ENCODE measurements around the gene EHBP1L1.

Gene EHBP1L1

DNA sequence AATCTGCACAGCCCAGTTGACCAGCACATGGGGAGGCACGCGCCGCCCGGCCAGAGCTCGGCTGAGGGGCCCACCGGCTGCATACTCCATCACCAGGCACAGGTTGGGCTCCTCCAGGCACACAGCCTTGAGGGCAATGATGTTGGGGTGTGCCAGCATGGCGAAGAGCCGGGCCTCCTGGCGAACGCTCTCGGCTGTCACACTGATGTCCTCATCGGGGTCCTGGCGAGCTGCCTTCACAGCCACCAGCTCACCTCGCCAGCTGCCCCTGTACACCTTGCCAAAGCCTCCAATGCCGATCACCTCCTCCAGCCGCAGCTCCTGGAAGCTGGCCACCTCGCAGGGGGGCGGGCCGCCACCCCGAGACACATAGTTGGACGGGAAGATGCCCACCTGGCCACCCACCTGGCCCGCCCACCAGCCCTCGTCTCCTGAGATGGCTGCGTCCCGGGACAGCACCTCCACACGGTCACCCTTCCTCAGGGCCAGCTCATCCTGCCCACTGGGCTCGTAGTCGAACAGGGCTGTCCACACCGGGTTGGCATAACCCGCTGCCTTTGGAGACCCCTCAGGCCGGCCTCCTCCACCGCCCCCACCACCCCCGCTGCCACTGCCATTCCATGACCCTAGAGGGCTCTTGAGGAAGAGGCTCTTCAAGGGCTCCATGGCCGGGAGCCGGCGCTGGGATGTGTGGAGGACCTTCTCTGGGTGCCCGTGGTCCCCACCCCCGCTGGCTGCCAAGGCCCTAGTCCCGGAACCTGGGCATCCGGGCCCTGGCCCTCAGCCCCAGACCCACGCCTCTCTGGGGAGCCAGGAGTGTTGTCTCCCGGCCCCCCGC is 37.5 kb downstream of the EHBP1L1 start:
- DNase-seq (ENCODE audit: extremely low read depth in 1 of 2, low read depth in 1 of 2): no peak

DNA sequence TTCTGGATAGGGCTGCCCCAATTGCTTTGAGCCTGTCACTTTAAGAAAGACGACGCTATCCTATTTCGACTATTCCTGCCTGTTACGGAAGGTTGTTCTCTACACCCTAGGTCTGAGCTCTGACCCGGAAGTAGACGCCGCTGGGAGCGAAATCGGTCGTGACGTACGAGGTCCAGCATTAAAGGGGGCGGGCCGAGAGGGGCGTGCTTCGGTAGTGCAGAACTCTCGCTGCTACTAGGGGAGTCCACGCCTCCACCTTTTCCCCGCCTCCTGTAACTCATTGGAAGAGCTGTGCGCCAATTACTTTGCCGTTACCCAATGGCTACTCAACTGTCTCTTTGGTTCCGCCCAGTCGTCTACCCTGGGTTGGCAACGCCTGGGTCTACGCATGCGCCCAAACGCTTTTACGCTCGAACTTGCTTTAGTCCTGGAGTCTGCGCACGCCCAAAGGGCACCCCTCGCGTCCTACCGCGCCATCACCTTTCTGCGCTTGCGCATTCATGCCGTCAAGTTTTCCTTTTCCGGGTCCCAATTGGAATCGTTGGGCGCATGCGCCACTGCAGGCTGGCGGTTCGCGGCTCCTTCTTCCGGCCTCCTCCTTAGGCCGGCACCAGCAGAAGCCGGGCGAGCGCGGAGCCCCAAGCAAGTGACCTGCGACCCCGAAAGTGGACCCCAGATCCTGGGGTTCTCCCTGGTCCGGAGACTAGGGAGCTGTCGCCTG is 39.5 kb downstream of the EHBP1L1 start, which contains the start of gene PCNX3:
TSS of gene PCNX3 (plus strand) at position 548 of the 721 bp plus-strand sequence. CDS start 536 bp downstream, outside the sequence.
- peak; percentile 100 for DNase-seq (ENCODE audit: extremely low read depth in 1 of 2, low read depth in 1 of 2)

DNA sequence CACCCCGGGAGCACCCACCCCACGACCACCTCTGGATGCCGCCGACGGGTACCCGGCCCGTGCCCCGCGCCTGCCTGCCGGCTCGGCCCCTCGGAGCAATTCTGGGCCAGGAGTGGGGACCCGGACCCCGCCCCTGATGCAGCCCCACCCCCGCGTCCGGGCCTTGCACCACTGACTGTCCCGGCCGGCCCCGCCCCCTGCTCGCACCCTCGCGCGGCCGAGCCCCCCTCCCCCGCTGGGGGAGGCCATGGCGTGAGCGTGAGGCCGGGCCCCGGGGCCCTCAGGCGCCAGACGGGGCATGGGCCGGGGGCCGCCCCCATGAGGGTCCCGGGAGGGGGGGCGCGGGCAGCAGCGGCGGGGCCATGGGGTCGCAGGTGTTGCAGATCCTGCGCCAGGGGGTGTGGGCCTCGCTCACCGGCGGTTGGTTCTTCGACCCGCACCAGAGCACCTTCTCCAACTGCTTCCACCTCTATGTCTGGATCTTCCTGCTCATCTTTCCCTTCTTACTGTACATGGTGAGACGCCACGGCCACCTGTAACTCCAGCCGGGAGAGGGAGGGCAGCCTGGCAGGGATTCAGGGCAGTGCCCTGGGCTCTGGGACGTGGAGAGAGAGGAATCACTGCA is 40.2 kb downstream of the EHBP1L1 start:
- DNase-seq (ENCODE audit: extremely low read depth in 1 of 2, low read depth in 1 of 2): peak; percentile 43

DNA sequence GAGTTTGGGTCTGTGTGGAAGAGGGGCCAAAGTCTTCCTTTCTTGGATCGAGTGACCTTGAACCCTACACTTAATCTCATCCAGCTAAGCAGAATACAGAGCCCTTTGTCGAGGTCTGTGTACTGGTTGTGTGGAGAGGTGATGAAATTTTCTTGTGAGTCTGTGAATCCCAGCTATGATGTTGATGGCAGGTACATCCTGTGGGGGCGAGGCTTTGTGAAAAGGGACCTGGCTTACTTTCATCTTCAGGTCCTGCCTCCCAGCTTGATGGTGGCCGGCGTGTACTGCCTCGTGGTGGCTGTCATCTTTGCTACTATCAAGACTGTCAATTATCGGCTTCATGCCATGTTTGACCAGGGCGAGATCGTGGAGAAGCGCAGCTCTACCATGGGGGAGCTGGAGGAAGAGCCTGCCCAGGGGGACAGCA is 40.7 kb downstream of the EHBP1L1 start:
- no peak for DNase-seq (ENCODE audit: extremely low read depth in 1 of 2, low read depth in 1 of 2)

DNA sequence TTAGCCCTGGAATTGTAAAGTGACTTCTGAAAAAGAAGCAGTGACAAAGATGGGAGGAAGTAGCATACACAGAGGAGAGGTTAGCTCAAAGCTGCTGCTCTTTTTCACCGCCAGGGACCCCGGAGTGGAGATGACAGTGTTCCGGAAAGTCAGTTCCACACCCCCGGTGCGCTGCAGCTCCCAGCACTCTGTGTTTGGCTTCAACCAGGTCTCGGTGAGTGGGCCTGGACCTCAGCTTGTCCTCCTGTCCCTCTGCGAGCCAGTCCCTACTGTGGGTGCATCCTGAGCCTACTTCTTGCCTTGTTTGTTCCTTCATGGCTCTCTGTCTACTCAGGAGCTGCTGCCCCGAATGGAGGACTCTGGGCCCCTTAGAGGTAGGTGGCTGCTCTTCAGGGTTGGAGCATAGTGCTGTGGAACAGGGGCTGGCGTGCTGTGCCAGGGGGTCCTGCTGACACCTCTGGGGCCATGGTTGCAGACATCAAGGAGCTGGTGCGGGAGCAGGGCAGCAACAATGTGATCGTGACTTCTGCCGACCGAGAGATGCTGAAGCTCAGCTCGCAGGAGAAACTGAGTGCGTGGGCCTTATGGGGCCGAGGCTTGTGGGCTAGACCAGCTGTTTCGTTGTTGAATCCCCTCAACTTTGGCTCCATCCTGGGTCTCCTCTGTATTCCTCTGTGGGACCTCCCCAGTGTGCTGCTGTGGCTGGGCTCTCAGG is 41.4 kb downstream of the EHBP1L1 start:
- no peak for DNase-seq (ENCODE audit: extremely low read depth in 1 of 2, low read depth in 1 of 2)

DNA sequence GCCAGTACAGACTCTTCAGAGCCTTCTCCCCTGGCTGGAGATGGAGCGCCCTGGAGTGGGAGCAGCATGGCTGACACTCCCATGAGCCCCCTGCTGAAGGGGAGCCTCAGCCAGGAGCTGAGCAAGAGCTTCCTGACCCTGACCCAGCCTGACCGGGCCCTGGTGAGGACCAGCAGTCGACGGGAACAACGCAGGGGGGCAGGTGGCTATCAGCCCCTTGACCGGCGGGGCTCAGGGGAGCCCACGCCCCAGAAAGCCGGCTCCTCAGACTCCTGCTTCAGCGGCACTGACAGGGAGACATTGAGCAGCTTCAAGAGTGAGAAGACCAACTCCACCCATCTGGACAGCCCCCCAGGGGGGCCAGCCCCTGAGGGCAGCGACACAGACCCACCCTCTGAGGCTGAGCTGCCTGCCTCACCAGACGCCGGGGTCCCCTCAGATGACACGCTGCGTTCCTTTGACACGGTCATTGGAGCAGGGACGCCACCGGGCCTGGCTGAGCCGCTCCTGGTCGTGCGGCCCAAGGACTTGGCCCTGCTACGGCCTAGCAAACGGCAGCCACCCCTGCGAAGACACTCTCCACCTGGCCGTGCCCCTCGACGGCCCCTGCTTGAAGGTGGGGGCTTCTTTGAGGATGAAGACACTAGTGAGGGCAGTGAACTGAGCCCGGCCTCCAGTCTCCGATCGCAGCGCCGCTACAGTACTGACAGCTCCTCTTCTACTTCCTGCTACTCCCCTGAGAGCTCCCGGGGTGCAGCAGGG is 42.3 kb downstream of the EHBP1L1 start:
- DNase-seq (ENCODE audit: extremely low read depth in 1 of 2, low read depth in 1 of 2): no peak

DNA sequence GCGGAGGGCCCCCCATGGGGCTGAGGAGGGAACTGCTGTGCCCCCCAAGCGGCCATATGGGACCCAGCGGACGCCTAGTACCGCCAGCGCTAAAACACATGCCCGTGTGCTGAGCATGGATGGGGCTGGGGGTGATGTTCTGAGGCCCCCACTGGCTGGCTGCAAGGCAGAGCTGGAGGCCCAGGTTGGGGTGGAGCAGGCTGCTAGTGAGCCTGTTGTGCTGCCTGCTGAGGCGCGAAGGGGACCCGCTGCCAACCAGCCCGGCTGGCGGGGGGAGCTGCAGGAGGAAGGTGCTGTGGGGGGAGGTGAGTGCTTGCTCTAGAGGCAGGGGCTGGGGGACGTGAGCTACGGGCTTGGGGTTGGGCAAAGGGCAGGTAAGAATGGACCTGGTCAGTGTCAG is 42.9 kb downstream of the EHBP1L1 start:
- DNase-seq (ENCODE audit: extremely low read depth in 1 of 2, low read depth in 1 of 2): no peak

DNA sequence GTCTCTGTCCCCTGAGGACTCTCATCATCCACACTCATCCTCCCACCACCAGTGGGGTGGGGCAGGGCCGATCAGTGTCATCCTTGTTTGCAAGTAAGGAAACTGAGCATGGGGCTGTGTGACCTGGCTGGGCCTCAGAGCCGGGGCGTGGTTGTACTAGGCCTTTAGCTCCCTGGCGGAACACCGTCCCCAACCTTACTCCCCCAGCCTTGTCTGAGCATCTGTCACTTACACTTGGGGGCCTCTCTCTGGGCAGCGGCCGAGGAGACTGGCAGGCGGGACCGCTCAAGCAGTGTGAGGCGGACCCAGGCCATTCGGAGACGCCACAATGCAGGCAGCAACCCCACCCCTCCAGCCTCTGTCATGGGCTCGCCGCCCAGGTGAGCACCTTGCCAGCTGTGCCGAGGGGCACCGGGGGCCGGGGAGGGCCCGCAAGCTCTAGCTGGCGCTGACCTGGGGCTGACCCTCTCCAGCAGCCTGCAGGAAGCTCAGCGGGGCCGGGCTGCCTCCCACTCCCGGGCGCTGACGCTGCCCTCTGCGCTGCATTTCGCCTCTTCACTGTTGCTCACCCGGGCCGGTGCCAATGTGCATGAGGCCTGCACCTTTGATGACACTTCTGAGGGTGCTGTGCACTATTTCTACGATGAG is 43.6 kb downstream of the EHBP1L1 start:
- no peak for DNase-seq (ENCODE audit: extremely low read depth in 1 of 2, low read depth in 1 of 2)

DNA sequence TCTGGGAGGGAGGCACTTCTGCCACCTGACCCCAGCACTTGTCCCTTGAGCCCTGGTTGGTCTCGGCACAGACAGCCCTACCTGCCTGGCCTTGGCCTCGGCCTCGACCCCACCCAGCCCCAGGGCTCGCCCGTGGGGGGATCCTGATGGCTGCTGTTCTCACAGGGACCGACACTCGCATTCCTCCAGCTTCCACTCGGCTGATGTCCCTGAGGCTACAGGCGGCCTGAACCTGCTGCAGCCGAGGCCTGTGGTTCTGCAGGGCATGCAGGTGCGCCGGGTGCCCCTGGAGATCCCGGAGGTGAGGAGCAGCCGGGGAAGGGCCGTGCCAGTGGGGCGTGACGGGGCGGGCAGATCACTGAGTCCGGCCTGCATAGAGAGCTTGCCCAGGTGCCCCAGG is 44.8 kb downstream of the EHBP1L1 start:
- DNase-seq (ENCODE audit: extremely low read depth in 1 of 2, low read depth in 1 of 2): no peak

DNA sequence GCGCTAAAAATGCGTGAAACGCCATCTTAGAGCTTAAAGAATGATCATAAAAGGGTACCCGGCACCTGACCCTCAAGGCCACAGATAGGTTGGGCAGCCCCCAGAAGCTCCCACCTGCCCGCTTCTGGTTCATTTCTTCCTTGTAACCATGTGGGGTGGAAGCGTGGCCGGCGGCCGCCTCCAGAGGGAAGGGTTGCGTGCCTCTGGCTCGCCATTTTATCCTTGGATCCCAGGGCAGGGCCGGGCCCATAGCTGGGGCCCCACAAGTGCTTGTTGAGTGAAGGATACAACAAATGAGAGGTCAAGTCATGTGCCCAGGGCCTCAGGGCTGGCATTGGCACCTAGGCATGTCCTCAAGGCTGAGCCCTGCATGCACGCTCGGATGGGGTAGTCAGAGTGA is 45.6 kb downstream of the EHBP1L1 start:
- DNase-seq (ENCODE audit: extremely low read depth in 1 of 2, low read depth in 1 of 2): no peak

DNA sequence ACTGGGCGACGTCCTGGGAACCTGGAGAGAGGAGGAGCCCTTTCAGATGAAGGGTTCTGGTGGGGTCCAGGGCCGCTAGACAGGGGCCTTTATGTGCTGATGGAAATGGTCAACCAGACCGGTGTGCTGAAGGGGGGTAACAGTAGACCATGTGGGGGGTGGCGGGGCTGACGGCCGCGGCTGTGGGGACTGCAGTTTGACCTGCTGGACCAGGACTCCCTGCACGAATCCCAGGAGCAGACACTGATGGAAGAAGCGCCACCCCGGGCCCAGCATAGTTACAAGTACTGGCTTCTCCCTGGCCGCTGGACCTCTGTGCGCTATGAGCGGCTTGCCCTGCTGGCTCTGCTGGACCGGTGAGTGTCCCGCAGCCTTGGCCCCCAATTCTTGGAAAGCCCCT is 46.2 kb downstream of the EHBP1L1 start:
- no peak for DNase-seq (ENCODE audit: extremely low read depth in 1 of 2, low read depth in 1 of 2)

DNA sequence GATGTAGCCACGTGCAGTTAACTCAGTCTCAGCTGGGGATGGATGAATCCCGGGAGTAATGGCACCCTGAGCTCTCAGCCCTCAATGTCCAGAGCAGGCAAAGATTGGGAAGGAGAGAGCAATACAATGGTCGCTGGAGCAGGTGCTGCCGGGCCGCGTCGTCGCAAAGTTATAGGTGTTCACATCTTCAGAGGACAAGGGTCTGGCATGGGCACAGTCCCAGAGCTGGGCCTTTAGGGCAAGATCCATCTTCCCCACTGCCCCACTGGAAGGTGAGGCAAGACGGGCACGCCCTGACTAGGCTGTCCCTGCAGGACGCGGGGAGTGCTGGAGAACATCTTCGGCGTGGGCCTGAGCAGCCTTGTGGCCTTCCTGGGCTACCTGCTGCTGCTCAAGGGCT is 47.3 kb downstream of the EHBP1L1 start:
- DNase-seq (ENCODE audit: extremely low read depth in 1 of 2, low read depth in 1 of 2): no peak

DNA sequence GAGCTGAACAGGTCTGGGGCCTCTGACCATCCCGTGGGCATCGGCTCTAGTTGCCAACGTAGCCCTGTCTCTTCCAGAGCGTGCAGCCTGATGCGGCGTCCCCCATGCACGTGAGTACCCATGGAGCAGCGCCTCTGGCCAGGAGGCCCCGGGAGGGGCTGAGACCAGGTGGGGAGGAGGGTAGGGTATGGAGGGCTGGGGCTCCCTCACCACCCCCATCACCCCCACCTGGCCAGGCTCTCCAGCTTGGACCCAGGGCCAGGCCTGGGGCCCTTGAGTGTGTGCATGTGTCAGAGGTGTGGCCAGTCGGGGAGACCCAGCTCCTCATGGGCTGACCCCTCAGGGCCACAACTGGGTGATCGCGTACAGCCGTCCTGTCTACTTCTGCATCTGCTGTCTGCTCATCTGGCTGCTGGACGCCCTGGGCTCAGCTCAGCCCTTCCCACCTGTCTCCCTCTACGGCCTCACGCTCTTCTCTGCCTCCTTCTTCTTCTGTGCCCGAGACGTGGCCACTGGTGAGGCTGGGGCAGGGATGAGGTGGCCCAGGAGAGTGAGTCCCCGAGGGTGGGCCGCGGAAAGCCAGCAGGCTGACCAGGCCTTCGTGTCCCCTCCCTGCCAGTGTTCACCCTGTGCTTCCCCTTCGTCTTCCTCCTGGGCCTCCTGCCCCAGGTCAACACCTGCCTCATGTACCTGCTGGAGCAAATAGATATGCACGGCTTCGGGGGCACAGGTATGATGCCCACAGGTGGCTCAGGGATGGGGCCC is 48.2 kb downstream of the EHBP1L1 start:
- no peak for DNase-seq (ENCODE audit: extremely low read depth in 1 of 2, low read depth in 1 of 2)

DNA sequence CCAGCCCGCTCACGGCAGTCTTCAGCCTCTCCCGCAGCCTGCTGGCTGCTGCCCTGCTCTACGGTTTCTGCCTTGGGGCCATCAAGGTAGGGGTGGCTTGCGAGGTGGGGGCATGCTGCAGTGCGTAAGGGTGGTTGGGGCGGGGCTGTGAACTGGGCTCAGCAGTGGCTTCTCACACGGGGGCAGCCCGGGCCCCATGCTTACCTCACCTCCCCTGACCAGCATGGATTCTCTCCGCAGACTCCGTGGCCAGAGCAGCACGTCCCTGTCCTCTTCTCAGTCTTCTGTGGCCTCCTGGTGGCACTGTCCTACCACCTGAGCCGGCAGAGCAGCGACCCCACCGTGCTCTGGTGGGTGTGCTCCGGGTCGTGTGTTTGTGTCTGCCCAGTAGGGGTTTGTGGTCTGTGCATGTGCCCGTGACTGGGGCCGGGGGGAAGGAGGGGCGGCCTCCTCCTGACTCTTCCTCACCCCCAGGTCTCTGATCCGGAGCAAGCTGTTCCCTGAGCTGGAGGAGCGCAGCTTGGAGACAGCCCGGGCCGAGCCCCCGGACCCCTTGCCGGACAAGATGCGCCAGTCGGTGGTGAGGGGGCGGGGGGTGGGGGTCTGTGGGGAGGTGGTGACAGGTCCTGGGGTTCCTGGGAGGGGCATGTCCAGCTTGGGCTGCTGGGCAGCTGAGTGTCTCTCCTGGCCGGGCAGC is 49.2 kb downstream of the EHBP1L1 start:
- DNase-seq (ENCODE audit: extremely low read depth in 1 of 2, low read depth in 1 of 2): no peak

DNA sequence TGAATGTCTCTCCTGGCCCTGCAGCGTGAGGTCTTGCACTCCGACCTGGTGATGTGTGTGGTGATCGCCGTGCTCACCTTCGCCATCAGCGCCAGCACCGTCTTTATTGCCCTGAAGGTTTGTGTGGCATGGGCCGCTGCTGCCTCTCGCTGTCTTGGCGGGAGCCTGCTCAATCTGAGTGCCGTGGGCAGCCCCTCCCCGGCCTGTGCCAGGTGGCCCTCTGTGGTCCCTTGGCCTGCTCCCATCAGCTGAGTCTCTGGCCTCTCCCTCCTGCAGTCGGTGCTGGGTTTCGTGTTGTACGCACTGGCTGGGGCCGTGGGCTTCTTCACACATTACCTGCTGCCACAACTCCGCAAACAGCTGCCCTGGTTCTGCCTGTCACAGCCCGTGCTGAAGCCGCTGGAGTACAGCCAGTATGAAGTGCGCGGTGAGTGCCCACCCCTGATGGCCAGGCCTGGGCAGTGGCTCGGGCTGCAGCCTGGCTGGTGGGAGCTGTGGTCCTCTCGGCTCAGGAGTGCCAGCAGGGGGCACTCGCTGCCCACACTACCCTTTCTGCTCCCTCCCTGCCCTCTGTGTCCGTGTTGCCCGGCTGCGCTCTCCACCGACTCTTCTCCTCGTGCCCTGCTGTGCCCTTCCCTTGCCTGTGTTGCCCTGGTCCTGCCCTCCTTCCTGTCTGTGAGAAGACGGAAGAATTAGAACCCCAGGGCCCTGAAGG is 49.9 kb downstream of the EHBP1L1 start:
- DNase-seq (ENCODE audit: extremely low read depth in 1 of 2, low read depth in 1 of 2): no peak

DNA sequence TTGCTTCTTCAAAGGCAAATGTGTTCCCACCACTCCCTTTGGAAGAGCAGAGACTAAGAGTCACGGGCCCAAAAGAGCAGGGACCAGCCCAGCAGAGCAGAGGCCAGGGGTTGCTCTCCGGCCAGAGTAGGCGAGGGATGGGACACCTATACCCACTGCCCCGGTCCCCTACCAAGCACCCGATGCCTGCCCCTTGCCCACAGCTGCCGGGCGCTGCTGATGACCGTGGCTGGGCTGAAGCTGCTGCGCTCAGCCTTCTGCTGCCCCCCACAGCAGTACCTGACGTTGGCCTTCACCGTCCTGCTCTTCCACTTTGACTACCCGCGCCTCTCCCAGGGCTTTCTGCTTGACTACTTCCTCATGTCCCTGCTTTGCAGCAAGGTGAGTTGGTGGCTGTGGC is 51.3 kb downstream of the EHBP1L1 start:
- DNase-seq (ENCODE audit: extremely low read depth in 1 of 2, low read depth in 1 of 2): no peak

DNA sequence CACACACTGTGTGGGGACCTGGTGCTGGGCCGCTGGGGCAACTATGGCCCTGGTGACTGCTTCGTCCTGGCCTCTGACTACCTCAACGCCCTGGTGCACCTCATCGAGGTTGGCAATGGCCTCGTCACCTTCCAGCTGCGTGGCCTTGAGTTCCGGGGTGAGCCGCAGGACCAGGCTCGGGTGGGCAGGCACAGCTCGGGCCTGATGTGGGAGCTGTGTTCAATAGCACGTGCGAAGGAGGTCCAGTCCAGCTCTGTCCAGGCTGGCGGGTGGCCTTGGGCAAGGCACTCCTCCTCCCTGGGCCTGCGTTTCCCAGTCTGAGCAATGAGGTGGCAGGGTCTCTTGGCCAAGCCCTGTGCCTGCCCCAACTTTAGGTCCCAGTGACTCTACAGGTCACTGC is 53.7 kb downstream of the EHBP1L1 start:
- no peak for DNase-seq (ENCODE audit: extremely low read depth in 1 of 2, low read depth in 1 of 2)

DNA sequence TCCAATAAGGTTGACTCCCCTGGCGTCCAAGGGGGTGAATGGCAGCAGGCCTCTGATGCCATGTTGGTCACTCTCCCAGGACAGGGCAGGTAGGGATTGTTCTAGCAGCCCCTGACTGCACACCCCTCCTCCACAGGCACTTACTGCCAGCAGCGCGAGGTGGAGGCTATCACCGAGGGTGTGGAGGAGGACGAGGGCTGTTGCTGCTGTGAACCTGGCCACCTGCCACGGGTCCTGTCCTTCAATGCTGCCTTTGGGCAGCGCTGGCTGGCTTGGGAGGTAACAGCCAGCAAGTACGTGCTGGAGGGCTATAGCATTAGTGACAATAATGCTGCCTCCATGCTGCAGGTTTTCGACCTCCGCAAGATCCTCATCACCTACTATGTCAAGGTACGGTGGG is 54.4 kb downstream of the EHBP1L1 start:
- no peak for DNase-seq (ENCODE audit: extremely low read depth in 1 of 2, low read depth in 1 of 2)
